ENCODE results near the gene INKA1. TPM values are rescaled to one million over a fixed set of nuclear protein-coding genes. Genes with fewer than 3 reads are reported as not detected.

The INKA1 gene
- total RNA-seq, 1 experiment from 2014 or later = 1.4 TPM

GRCh38 chr3:49840388-49840787 is 37.3 kb downstream of the INKA1 start:
- WGBS (ENCODE audit: extremely low coverage, insufficient read length, low lambda C conversion rate) = no CpG with 5 or more reads among the region's 2 CpGs
- DNase-seq = no peak
- no peak overlapping the region for H4K8ac ChIP-seq (replicated peaks; ENCODE audit: insufficient read length, low read depth, low read length)
- no peaks in the 10 kb centered on the region for H3K79me2 ChIP-seq (ENCODE audit: insufficient read depth, low read length)
- Mint-ChIP-seq H3K27me3 (ENCODE audit: low read depth) (no peaks in the 10 kb centered on the region), H3K9me3 (no peaks in the 10 kb centered on the region), H3K4me1 (peaks cover 13 to 17% of the 10 kb centered on the region in 2 experiments), H3K27ac (no peak overlapping the region; a peak in 1 of 7 replicates), H3K4me3 (no peak overlapping the region), H3K36me3 (ENCODE audit: insufficient read depth in 1 of 3, low read depth in 3 of 3) (peaks cover 31 to 70% (median 68%) of the 10 kb centered on the region in 3 experiments; a peak in 6 of 7 replicates)
- no peaks in the 10 kb centered on the region for H3K9me3 ChIP-seq (ENCODE audit: control insufficient read depth, low read depth, low read length)
- H2BK20ac ChIP-seq (ENCODE audit: low read depth, low read length, poor library complexity, severe bottlenecking) = no peak overlapping the region
- H3K27me3 ChIP-seq (ENCODE audit: insufficient read depth, low read length) = no peaks in the 10 kb centered on the region
- H2BK5ac ChIP-seq (ENCODE audit: insufficient read length, low read length) = no peak overlapping the region
- H3K56ac ChIP-seq (ENCODE audit: insufficient read length, low read depth, low read length) = no peak overlapping the region
- H2BK120ac ChIP-seq (ENCODE audit: low read depth, low read length, poor library complexity, severe bottlenecking) = no peak overlapping the region
- H3K23ac ChIP-seq (ENCODE audit: insufficient read length, low read depth, low read length) = no peak overlapping the region
- no peak overlapping the region for H2AK5ac ChIP-seq (ENCODE audit: insufficient read length, low read length)
- no peaks in the 10 kb centered on the region for H3K79me1 ChIP-seq (ENCODE audit: insufficient read depth, low read depth, low read length, poor library complexity, severe bottlenecking)
- no peak overlapping the region for H3K4me2 ChIP-seq (ENCODE audit: insufficient read depth, insufficient read length, low read length)
- no peak overlapping the region for H3K18ac ChIP-seq (ENCODE audit: insufficient read length, low read depth, low read length)
- H4K91ac ChIP-seq (ENCODE audit: insufficient read length, low read depth, low read length) = no peak overlapping the region
- H3T11ph ChIP-seq (ENCODE audit: low read length) = no peak overlapping the region
- no peaks in the 10 kb centered on the region for H3K23me2 ChIP-seq (ENCODE audit: insufficient read length, low read depth, low read length, poor library complexity, severe bottlenecking)
- no peak overlapping the region for H4K5ac ChIP-seq (ENCODE audit: insufficient read length, low read depth, low read length)
- no peaks in the 10 kb centered on the region for H4K20me1 ChIP-seq (ENCODE audit: control insufficient read depth, insufficient read depth, insufficient read length)
- no peak overlapping the region for H3K14ac ChIP-seq (ENCODE audit: insufficient read depth, low read length)
- H3K4ac ChIP-seq (ENCODE audit: low read depth, low read length) = no peak overlapping the region
- no peak overlapping the region for H3K27ac ChIP-seq (ENCODE audit: insufficient read length, low read depth, low read length)
- H2BK15ac ChIP-seq (ENCODE audit: low read depth, low read length) = no peak overlapping the region
- H3K4me1 ChIP-seq (ENCODE audit: insufficient read depth, low read length) = no peaks in the 10 kb centered on the region
- H3K9ac ChIP-seq (ENCODE audit: extremely low read depth, insufficient read length, low read length) = no peak overlapping the region
- no peak overlapping the region for H2AFZ ChIP-seq (ENCODE audit: low read length)
- TF ChIP-seq CTCF (conservative IDR thresholded peaks at IDR 0.05) = no peak
- no peak overlapping the region for H2BK12ac ChIP-seq (ENCODE audit: insufficient read length, low read depth, low read length)
